SHP77 treated with DMSO at 0.1 percent for 48 hours (cell line): ENCODE results near the gene SH3BGR.
"Not testable (repeated sequence)": the region's sequence is repeated elsewhere in the genome, so short reads cannot be mapped to it uniquely, and the experiment has no call there.

Experiments
- DNase-seq: peaks from one replicate; lab custom pipeline; 2025; lab: John Stamatoyannopoulos, UW

Gene SH3BGR

DNA sequence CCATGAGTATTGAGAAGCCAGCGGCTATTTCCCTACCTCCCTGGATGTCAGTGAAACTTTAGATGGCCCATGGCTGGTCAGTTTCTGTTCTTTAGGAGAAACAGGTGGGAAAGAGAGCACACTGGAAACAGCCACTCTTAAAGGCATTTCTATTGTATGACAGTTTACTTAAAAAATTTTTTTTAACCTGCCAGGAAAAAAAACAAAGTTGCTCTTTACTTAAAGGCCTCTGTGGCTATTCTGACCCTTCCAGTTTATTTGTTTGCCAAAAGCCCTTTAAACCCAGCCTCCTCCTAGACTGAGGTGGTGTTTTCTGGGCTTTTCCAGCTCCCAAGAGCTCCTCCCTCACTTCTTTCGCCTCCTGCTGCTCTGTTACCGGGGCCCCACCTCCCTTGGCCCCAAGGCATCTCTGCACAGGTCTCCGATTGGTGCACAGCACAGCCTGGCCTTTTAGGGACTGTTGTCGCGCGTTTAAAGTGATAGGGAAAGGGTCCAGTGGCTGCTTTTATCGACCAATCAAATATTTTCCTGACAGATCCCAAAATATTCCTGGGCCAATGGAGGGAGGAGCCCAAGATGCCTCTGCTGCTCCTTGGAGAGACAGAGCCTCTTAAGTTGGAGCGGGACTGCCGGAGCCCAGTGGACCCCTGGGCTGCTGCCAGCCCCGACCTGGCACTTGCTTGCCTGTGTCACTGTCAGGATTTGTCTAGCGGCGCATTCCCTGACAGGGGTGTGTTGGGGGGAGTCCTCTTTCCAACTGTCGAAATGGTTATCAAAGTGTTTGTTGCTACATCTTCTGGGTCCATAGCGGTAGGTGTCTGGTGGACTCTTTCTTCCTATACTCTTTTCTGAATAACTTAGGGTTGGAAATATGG is at the start of gene SH3BGR:
TSS of gene SH3BGR (plus strand) at position 639 of the 875 bp plus-strand sequence. CDS start at position 766, 127 bp downstream.
- no peak for DNase-seq

DNA sequence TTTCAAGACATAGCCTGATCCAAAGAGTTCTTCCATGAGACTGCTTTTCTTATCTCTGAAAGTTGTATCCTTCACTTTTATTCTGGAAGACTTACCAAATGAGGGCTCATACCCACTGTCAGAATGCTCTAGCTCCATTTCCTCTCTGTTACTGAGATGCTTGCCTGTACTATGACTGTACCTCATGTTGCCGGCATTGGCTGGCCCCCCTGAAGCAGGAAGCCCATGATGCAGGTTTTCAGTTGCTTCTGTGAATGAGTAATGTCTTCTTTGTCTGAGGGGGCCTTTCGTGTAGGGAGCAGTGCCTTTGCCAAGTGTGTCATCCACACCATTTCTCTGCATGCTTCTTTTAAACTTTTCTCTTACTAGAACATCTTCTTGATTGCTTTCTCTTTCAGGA is 45.7 kb upstream of the SH3BGR start:
- DNase-seq, result no peak

DNA sequence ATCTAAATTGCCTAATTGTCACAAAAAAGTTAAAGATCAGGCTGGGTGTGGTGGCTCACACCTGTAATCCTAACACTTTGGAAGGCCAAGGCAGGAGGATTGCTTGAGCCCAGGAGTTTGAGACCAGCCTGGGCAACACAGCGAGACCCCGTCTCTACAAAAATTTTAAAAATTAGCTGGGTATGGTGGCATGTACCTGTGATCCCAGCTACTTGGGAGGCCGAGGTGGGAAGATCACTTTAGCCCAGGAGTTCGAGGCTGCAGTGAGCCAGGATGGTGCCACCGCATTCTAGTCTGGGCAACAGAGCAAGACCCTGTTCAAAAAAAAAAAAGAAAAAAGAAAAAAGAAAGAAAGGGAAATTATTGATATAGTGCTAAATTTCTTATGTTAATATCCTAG is 32.6 kb upstream of the SH3BGR start:
- not testable (repeated sequence) for DNase-seq

DNA sequence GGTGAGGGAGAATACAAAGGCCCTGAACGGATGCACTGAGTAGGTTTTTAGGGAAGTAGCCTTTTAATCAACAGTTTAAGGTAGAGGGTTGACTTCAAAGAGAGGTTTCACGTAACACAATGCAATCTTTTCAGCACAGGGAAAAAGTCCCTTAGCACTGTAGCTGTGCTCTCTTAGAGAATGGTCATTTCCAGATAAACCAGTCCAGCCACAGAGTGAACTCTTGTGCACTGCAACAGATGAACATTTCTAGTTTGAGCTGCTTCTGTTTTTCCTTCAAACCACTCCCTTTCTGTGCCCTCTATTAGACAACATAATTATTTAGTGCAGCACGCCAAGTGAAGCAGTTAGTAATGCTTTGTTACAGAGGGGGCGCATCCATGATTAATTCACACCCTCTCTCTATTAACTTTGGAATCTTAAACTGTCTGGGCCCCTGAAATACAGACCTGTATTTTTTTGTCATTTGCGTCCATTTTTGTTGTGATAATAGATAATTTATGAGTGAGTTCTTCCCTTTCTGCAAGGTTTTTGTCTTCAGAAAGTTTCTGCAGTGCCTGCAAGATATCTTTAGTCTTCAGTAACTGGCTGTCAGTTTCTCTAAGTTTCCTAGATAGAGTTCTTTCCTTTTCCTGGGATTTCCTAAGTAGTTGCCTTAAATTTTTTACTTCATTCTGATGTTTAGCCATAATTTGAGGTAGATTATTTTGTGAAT is 29.1 kb upstream of the SH3BGR start:
- no peak for DNase-seq

DNA sequence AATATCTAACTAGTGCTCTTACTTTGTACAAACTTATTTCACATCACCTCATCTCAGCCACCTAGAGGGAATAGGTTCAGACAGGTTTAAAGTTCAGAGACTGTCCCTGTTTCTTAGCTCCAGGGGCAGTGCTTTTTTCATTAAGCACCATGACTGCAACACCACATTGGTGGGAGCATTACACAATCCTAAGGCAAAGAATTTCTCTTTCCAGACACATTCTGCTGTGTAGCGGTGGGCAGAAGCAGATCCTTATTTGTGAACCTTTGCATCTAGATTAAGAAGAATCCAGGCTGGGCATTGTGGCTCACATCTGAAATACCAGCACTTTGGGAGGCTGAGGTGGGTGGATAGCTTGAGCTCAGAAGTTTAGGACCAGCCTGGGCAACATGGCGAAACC is 22.3 kb upstream of the SH3BGR start:
- DNase-seq, result no peak

DNA sequence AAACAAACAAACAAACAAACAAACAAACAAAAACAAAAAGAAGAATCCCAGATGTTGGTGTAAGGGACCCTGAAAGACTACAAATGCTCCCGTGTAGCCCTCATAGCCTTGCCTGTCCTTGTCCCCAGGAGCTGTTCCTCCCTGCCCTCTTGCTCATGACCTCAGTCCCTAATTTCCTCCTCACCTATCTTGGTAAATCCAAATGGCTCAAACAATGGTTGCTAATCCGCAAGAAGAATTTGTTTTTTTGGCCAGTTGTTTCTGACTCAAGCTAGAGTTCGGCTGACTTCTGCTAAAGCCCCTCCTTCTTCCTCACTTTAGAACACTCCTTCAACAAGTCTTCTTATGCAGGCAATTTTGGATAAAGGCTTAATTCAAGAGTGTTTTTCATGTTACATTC is 21.8 kb upstream of the SH3BGR start:
- DNase-seq, result no peak

DNA sequence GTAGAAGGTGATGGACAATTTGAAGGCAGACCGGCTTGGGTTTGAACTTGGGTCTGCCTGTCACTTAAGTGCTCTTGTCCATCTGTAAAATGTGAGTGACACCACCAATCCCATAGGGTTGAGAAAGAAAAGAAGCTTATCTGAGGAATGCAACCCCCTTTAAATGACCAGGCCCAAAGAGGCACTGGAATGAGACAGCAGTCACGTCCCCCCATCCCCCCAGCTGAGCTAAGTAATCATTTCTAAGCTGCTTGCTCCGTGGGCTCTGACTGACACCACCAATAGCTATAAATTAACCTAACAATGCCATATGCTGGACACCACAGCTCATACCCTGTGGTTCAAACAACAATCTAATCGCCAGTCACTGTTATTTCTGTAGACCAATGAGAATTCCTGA is 21.3 kb upstream of the SH3BGR start:
- no peak for DNase-seq

DNA sequence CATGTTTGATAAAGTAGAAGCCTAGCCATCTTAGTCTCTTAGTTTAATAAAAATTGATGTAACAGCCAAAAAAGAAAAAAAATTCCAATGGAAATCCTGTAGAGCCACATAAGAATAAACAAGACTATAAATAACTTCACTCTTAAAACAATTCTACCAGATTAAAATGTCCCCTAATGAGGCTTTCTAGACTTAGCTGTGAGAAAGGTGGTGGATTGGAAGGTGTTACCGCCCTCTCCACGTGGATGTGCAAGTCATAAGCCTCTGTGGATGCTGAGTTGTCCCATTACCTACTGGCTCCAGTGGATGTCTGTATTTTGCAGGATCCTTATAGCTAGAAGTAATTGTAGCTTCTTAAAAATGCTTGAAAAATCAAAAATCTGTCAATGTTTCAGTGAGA is 20.8 kb upstream of the SH3BGR start:
- no peak for DNase-seq

DNA sequence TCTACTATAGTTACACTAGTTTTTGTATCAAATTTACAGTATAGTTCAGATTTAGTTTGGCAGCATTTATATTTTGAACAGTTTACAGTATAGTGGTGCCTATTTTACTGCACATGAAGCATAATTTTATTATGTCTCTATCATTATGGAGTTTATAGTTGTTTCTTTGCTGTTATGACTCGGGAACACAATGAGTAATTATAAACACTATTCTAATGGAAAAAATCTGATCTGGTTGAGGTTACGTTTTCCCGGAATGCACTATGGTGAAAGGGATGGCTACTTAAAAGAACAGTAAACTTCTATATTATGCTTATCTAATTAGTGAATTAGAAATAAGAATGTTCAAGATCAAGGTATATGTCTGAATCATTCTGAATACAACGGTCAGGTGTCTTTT is 16.8 kb upstream of the SH3BGR start:
- DNase-seq, result no peak

DNA sequence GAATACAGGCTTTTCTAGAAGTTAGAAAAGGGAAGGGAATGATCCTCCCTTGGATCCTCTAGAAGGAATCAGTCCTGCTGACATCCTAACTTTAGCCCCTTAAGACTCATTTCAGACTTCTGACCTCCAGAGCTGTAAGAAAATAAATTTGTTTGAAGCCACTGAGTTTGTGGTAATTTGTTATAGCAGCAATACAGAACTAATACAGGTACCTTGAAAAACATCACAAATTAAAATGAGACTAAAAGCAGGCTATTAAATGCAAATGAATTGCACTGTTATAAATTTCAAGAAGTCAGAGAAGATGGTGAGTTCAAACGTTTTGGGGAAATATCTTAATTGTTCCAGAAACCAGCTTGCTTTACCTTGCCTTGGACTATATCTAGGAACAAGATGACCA is 12.5 kb upstream of the SH3BGR start:
- no peak for DNase-seq

DNA sequence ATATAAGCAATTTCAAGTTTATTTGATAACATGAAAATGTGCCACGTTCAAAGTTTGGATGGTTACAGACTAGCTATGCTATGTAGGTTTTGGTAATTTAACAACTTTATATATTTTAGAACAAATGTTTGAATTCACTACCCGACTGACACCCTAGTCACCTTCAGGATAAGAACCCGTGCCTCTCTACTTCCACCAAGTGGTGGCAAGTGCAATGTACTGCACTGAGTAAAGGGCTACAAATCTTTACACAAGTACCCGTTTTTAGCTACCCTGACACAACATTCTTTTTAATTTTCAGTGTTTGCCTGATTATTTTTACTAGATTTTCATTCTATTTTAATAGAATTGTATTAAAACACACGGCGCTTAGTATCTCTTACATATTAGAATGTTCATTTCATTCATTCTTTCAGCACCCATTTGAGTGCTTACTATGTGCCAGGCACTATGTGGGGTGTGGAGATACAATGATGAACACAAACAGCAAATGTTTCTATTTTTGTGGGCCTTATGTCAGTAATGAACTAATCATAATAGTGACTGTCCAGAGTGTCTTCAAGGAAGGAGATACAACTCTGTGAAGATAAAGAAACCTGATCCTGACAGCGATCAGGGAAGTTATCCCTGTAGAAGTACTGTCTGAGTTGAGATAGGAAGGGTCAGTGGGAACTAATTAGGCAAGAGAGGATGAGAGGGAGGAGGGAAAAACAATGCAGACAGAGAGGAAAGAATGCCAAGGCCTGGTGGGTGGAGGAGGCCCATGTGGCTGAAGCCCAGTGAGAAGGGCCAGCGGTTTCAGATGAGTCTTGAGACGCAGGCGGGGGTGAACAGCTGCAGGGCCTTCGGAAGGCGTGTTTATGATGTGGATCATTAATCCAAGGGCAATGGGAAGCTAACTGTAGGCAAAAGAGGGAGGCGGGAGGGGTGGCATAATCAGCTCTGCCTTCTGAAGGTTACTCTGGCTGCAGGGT is 10.0 kb upstream of the SH3BGR start:
- DNase-seq, result peak; percentile 53

DNA sequence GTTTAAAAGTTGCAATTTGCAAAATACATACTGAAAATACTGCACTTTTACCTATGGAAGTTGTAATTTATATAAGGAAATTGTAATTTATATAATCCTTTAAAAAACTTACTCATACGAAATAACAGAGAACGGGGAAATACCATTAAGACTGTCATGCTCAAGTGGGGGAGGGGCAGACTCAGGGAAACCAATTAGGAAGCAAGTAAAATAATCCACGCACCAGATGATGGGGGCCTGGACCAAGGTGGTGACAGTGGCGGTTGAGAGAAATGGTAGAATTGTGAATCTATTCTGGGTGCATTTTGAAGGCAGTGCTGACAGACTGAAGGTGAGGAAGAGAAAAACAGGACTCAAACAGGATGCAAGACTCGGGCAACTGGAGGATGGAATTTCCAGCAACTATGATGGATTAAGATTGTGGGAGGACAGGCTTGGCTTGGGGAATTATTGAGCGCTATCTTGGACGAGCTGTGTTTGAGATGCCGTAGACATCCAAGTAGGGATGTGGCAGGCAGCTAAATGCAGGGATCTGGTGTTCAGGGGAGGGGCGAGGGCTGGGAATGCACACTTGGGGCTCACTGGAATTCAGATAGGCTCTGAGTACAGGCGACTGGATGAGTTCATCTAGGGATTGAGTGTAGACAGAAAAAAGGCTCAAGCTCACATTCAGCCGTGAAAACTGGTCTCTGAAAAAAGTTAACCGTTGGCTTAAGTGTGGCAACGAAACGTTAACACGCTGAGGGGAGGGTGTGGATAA is 7.2 kb upstream of the SH3BGR start:
- DNase-seq, result no peak

DNA sequence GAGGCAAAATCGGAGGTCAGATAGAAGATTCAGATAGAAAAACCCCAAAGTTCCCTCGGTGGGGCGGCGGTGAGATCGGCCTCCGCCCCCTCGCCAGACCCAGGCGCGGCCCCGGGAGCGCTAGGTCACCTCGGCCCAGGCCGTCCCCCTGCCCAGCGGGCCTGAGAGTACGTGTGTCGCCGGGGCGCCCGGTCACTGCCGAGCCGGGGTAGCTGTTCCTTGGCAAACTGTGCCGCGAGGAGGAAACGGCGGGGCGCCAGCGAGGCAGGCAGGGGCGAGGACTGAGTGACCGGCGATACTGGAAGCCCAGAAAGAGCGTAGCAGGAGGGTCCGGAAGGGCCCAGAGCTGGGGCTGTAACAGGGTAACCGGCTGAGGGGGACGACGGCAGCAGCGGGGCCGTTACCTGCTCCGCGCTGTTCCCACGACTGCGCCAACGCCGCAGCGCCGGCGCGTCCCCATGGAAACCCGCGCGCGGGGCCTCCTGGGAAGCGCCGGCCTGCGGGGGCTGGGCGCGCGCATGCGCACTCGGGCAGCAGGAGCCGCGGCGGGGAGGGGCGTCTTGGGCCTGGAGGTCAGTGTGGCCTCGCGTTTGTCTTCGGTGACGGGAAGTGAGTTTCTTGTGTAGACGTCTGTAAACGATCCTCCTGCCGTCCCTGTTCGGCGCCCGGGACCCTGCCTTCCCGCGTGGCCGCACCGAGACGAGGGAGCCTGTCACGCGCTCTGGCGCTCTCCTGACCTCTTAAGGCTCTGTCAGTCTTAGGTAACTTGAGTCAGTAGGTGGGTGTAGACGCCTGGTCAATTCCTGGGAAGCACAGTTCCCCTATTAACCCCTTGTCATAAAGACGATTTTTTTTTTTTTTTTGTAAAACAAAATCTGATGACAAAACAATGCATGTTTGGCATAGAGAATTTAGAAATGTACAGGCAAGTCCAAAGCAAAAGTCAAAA is 6.2 kb upstream of the SH3BGR start, which contains the start of gene LCA5L:
TSS of gene LCA5L (minus strand) at position 458 of the 949 bp plus-strand sequence. CDS start 17,285 bp downstream, outside the sequence.
- DNase-seq, result peak; percentile 67

DNA sequence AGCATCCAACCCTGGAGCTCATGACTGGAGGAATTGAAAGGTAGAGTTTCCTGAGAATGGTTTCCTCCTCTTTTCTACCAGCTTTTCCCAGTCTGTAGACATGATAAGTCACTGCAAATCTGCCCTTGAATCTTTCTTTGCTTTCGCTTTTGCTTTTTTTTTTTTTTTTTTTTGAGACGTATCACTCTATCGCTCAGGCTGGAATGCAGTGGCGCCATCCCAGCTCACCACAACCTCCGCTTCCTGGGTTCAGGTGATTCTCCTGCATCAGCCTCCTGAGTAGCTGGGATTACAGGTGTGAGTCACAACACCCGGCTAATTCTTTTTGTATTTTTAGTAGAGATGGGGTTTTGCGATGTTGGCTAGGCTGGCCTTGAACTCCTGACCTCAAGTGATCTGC is 4.5 kb upstream of the SH3BGR start:
- DNase-seq, result no peak

DNA sequence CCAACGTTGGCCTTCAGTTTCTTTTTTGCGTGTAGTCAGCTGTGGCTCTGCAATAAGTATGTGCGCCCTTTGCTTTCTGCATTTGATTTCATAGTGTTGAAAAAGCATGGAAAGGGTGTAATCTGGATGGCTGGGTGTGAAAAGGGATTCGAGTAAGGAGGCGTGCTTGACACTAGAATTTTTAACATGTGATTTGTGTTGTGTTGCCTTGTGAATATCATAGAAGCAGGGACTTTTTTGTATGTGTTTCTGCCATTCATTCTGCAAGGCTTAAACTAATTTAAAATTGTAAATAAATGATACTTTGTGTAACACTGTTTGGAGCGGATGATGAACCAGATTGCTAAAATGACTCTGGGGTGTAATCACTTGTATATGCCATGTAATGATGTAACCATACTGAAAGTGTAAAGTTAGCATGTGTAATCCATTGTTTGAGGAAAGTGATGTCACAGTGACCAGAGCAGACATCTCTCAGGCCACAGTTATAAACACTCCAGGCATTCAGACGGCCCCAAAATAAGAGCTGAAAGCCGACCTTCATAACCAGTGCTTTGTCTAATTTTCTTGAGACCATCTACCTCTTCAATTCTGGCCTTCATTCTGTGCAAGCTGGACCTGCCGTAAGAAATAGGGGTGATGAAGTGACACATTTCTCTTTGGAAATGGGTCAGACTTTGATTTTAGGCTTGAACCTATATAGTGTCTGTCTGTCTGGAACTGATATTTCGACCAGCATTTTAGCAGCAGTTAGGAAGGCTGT is 618 bp downstream of the SH3BGR start:
- no peak for DNase-seq

DNA sequence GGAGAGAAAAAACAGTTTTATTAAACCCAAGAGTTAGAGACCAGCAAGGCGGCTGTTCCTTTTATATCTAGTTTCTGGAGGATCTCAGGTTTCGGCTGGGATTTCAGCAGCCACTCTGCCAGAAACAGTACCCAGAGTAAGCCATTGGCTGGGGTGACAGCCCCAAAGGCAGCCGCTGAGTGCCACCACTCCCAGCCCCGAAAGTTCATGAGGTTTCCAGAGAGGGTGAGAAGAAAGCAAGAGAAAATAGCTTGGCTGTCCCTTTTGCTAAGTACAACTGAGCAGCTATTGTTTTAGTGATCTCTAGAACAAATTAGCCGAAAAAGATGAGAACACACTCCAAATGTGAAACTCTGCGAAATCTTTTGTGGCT is 1.2 kb downstream of the SH3BGR start:
- DNase-seq, result no peak

DNA sequence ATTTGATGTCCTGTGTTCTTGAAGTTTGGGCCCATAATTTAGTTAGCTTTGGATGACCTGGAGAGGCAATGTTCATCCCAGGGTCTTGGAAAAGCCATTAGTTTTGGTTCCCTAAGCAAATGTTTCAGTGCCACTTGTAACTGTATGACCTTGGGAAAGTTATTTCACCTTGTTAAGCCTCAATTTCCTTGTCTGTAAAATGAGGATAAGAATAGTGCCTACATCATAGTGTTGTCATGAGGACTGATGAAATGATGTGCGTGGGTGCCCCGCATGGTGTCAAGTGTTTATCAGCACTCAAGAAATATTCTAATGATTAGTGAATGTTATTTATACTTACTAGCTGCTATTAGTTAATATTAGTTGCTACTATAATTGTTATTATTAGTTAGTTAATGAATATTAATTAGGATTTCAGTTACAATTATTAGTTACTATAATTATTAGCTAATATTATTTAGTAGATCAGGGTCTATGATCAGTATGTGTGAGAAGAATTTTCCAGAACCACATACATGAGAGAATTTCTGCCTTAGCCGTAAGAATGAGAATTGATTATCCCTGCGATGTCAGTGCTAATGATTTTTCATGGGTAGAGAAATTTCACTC is 1.9 kb downstream of the SH3BGR start:
- DNase-seq, result no peak

DNA sequence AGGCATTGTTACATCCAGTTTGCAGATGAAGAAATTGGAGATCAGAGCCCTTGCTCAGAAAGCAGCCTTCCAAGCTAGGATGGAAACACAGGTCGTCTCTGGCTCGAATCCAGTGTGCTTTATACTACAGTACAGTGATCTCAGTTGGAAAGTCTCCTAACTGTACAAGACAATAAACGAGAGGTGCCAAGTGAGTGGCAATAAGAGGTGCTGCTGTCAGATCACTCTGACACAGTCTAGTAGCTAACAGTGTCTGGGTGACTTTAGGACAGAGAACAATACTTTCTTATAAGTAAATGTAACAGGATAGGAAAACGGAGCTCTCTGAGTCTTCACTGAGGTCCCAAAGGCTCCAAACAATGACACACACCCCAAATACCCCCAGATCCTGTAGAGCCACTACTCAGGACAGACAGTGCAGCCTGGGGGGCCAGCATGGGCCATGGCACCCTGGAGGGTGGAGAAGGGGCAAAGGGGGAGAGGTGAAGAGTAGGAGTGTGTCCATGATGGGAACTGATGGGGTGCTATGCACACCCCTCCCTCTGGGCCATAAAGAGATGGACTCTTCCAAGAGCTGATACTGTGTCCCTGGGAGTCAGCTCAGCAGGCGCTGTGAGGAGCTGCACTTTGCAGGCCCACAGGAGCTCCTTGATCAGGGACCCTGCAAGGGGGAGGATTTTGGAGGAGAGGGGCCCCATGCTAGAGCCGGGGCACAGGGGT is 3.3 kb downstream of the SH3BGR start:
- DNase-seq, result no peak
